Choroid plexus epithelial cell (primary cell): ENCODE measurements around the gene ITGA5.
"Not testable (repeated sequence)": the region's sequence is repeated elsewhere in the genome, so short reads cannot be mapped to it uniquely, and the experiment has no call there.

ENCODE experiments used
- DNase-seq: peaks from one replicate; pipeline ENCODE4 v3.0.0-alpha.2; 2010; ENCODE audit warnings: low read depth
- H3K4me3 ChIP-seq: 2 replicates; pipeline ENCODE4 v1.5.1; 2011; ENCODE audit warnings: low read depth, mild to moderate bottlenecking, control low read depth, low read length, moderate library complexity
- CTCF ChIP-seq: conservative IDR thresholded peaks from 2 replicates; pipeline ENCODE4 v1.5.1; 2011; ENCODE audit warnings: low read depth, mild to moderate bottlenecking, control low read depth, inconsistent platforms, low read length, moderate library complexity

The ITGA5 gene

GRCh38 chr12:54356951-54357356 lies 62.1 kb downstream of the ITGA5 start:
- H3K4me3 ChIP-seq: no peak overlapping the region
- no peak for TF ChIP-seq CTCF
- DNase-seq: no peak

GRCh38 chr12:54356228-54356627 lies 62.8 kb downstream of the ITGA5 start:
- no peak for DNase-seq
- no peak for TF ChIP-seq CTCF
- H3K4me3 ChIP-seq: no peak overlapping the region

GRCh38 chr12:54355104-54355815 lies 63.8 kb downstream of the ITGA5 start:
- no peak for DNase-seq
- H3K4me3 ChIP-seq: no peak overlapping the region
- peak; percentile 12 for TF ChIP-seq CTCF

- DNase-seq, H3K4me3 ChIP-seq: not testable (repeated sequence)
Observed at GRCh38 chr12:54354271-54354670, 64.8 kb downstream of the ITGA5 start.

GRCh38 chr12:54352891-54353874 lies 65.9 kb downstream of the ITGA5 start:
- no peak for TF ChIP-seq CTCF

GRCh38 chr12:54352022-54352531 lies 67.0 kb downstream of the ITGA5 start:
- no peak for TF ChIP-seq CTCF
- no peak overlapping the region for H3K4me3 ChIP-seq
- DNase-seq: peak; percentile 61

More at GRCh38 chr12:54352891-54353874, 65.9 kb downstream of the ITGA5 start:
- no peak overlapping the region for H3K4me3 ChIP-seq
- peak; percentile 41 for DNase-seq

- H3K4me3 ChIP-seq: no peak overlapping the region
- no peak for TF ChIP-seq CTCF
- no peak for DNase-seq
Observed at GRCh38 chr12:54351341-54351740, 67.7 kb downstream of the ITGA5 start.
